HUES48 (cell line): ENCODE data around the gene CDH13.

Source experiments
- H3K27ac ChIP-seq: one replicate; pipeline ENCODE4 v1.7.0; 2013; ENCODE audit warnings: low read depth, low read length, inconsistent platforms
- H3K27me3 ChIP-seq: 2 replicates; pipeline ENCODE4 v1.6.1; 2013; ENCODE audit warnings: mild to moderate bottlenecking, low read length; ENCODE audit not compliant: control insufficient read depth, insufficient read depth
- H3K36me3 ChIP-seq: 2 replicates; pipeline ENCODE4 v1.6.1; 2013; ENCODE audit warnings: low read length; ENCODE audit not compliant: control insufficient read depth, insufficient read depth
- H3K4me1 ChIP-seq: 2 replicates; pipeline ENCODE4 v1.6.1; 2013; ENCODE audit warnings: mild to moderate bottlenecking, low read length; ENCODE audit not compliant: control insufficient read depth, insufficient read depth
- H3K4me3 ChIP-seq: 2 replicates; pipeline ENCODE4 v1.5.1; 2013; ENCODE audit warnings: mild to moderate bottlenecking, low read depth, low read length
- H3K9ac ChIP-seq: 2 replicates; pipeline ENCODE4 v1.6.1; 2013; ENCODE audit warnings: mild to moderate bottlenecking, low read depth, low read length, moderate library complexity
- H3K9me3 ChIP-seq: 2 replicates; pipeline ENCODE4 v1.6.1; 2013; ENCODE audit warnings: low read length; ENCODE audit not compliant: control insufficient read depth, insufficient read depth

Gene CDH13

GRCh38 chr16:83214671-83215070 lies 587.9 kb downstream of the CDH13 start:
- Histone ChIP-seq H3K27me3 (no peaks in the 10 kb centered on the region), H3K27ac (no peak overlapping the region), H3K9me3 (no peaks in the 10 kb centered on the region)

DNA sequence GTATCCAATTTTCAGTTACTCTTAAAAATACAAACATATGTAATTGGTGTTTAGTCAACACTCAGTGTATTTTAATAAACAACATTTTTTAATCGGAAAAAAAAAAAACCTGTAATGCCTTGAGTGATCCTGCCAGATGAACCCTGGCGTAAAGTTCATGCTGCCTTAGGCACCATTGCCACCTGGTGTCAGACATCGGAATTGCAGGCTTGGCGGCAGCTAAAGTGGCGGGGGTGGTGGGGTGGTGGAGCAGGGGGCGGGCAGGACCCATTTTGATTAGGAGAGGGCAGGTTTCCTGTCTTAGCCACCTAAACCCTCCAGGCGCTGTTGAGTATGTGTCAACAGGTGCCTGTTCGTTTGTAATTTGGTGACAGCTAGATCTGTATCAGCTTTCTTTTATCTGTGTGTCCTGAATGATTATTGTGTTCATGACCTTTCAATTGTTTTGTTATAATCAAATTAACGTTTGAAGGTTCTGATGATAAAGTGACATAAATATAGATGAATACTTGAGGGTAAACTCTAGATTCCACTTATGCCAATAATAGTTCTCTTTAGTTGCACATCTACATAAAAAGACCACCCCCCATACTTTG lies 588.7 kb downstream of the CDH13 start:
- H3K27me3 ChIP-seq: no peaks in the 10 kb centered on the region
- H3K36me3 ChIP-seq: no peaks in the 10 kb centered on the region
- no peak overlapping the region for H3K4me3 ChIP-seq
- no peak overlapping the region for H3K9ac ChIP-seq
- no peak overlapping the region for H3K27ac ChIP-seq
- 0 out of 2 replicates have a peak, but pooled peaks cover 6% of the 10 kb centered on the region for H3K4me1 ChIP-seq
- H3K9me3 ChIP-seq: no peaks in the 10 kb centered on the region

More at GRCh38 chr16:83214671-83215070, 587.9 kb downstream of the CDH13 start:
- no peaks in the 10 kb centered on the region for H3K36me3 ChIP-seq
- no peak overlapping the region for H3K4me3 ChIP-seq
- H3K4me1 ChIP-seq: 0 out of 2 replicates have a peak, but pooled peaks cover 6% of the 10 kb centered on the region
- H3K9ac ChIP-seq: no peak overlapping the region

- no peak overlapping the region for H3K4me3 ChIP-seq
- no peak overlapping the region for H3K27ac ChIP-seq
- no peaks in the 10 kb centered on the region for H3K27me3 ChIP-seq
- no peaks in the 10 kb centered on the region for H3K4me1 ChIP-seq
- H3K9ac ChIP-seq: no peak overlapping the region
- no peaks in the 10 kb centered on the region for H3K9me3 ChIP-seq
- no peaks in the 10 kb centered on the region for H3K36me3 ChIP-seq
These were observed 592.5 kb downstream of the CDH13 start for GRCh38 chr16:83219285-83219684.

GRCh38 chr16:83220066-83220465 lies 593.3 kb downstream of the CDH13 start:
- Histone ChIP-seq H3K4me3 (no peak overlapping the region), H3K27me3 (no peaks in the 10 kb centered on the region), H3K36me3 (no peaks in the 10 kb centered on the region), H3K9me3 (no peaks in the 10 kb centered on the region), H3K27ac (no peak overlapping the region), H3K4me1 (no peaks in the 10 kb centered on the region), H3K9ac (no peak overlapping the region)

DNA sequence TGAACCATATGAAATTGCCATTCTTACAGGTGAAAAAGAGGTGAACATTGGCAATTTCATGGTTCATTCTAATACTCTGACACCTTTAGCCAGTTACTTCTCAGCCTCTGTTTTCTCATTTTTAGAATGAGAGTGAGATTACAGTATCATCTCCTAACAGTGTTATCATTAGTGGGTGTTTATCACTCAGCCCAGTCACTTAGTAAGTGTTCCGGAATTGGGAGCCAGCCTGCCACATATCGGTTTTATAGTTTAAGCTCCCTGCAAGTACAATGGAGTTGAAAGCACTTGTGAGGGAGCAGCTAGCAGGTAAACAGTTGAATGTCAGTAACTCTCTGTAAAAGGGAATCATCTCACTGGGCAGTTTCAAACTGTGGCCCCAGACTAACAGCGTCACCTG lies 597.9 kb downstream of the CDH13 start:
- no peaks in the 10 kb centered on the region for H3K36me3 ChIP-seq
- no peak overlapping the region for H3K4me3 ChIP-seq
- no peaks in the 10 kb centered on the region for H3K9me3 ChIP-seq
- H3K27me3 ChIP-seq: no peaks in the 10 kb centered on the region
- no peak overlapping the region for H3K9ac ChIP-seq
- no peak overlapping the region for H3K27ac ChIP-seq
- H3K4me1 ChIP-seq: no peaks in the 10 kb centered on the region

GRCh38 chr16:83227336-83227735 lies 600.6 kb downstream of the CDH13 start:
- no peaks in the 10 kb centered on the region for H3K27me3 ChIP-seq
- H3K9ac ChIP-seq: no peak overlapping the region
- H3K4me1 ChIP-seq: no peaks in the 10 kb centered on the region
- H3K4me3 ChIP-seq: no peak overlapping the region
- H3K9me3 ChIP-seq: no peaks in the 10 kb centered on the region
- H3K27ac ChIP-seq: no peak overlapping the region
- no peaks in the 10 kb centered on the region for H3K36me3 ChIP-seq

GRCh38 chr16:83231729-83232128 lies 605.0 kb downstream of the CDH13 start:
- Histone ChIP-seq H3K9me3 (no peaks in the 10 kb centered on the region), H3K36me3 (no peaks in the 10 kb centered on the region), H3K27ac (no peak overlapping the region), H3K9ac (no peak overlapping the region), H3K4me3 (no peak overlapping the region), H3K27me3 (no peaks in the 10 kb centered on the region), H3K4me1 (no peaks in the 10 kb centered on the region)

DNA sequence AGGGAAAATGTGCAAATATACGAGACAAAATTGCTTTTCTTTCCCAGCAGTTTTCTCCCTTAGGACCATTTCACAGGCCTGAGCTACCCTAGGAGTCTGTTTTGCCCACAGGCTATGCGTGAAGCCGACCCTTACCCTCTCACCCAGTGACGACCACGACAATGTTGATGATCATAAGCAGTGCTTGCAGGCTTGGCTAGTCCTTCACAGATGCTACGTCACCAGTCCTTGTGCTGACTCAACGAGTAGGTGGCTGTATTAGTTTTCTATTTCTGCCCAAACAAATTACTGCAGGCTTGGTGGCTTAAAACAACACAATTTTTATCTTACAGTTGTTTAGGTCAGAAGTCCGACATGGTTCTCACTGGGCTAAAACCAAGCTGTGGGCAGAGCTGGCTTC lies 606.4 kb downstream of the CDH13 start:
- Histone ChIP-seq H3K27ac (no peak overlapping the region), H3K36me3 (no peaks in the 10 kb centered on the region), H3K9ac (no peak overlapping the region), H3K4me1 (no peaks in the 10 kb centered on the region), H3K9me3 (no peaks in the 10 kb centered on the region), H3K27me3 (no peaks in the 10 kb centered on the region), H3K4me3 (no peak overlapping the region)

DNA sequence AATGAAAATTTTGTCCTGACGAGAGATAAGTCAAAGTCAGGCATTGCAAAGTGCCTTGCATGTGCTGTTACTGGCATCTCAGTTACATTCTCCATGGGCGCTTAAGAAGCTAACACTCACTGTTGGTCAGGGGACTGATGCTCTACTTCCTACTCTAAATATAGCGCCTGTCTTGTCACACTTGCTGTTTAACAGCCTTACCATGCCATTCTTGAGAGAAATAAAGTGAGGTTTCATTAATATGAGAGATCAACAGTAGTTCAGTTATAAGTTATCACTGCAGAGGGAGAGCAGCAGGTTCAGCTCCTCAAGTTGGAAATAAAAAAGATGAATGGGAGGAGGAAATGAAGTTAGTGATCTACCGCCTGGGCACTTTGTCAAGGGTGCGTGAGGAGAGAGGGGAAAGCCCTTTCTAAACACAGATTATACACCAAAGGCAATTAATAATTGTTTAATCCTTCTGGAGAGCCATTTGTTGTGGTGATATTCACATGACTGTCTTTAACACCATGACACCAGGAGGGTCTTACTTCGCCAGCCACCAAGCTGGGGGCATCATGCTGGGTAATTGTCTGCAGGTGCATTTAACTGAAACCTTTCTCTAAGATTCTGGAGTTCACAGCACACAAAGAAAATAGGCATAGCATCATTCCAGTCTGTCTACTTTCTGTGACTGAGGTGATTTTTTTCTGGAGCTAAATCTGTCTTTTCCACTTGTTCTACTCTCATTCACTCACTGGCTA lies 612.4 kb downstream of the CDH13 start:
- Histone ChIP-seq H3K27ac (peak overlapping the region; percentile 43), H3K4me3 (no peak overlapping the region), H3K36me3 (no peaks in the 10 kb centered on the region), H3K27me3 (no peaks in the 10 kb centered on the region), H3K9me3 (no peaks in the 10 kb centered on the region), H3K9ac (no peak overlapping the region), H3K4me1 (peaks cover 14% of the 10 kb centered on the region)

GRCh38 chr16:83244057-83244456 lies 617.3 kb downstream of the CDH13 start:
- H3K27ac ChIP-seq: no peak overlapping the region
- no peak overlapping the region for H3K9ac ChIP-seq
- H3K36me3 ChIP-seq: no peaks in the 10 kb centered on the region
- H3K4me3 ChIP-seq: no peak overlapping the region
- no peaks in the 10 kb centered on the region for H3K27me3 ChIP-seq
- H3K9me3 ChIP-seq: no peaks in the 10 kb centered on the region
- H3K4me1 ChIP-seq: peaks cover 25% of the 10 kb centered on the region

- H3K9me3 ChIP-seq: no peaks in the 10 kb centered on the region
- peaks cover 15% of the 10 kb centered on the region; the same call in 1 of the 2 replicates for H3K4me1 ChIP-seq
- no peak overlapping the region for H3K27ac ChIP-seq
- H3K27me3 ChIP-seq: no peaks in the 10 kb centered on the region
- H3K9ac ChIP-seq: no peak overlapping the region
- no peaks in the 10 kb centered on the region for H3K36me3 ChIP-seq
- no peak overlapping the region for H3K4me3 ChIP-seq
These were observed 618.3 kb downstream of the CDH13 start for GRCh38 chr16:83245061-83245460.
